ENCODE results near the gene DOCK3. TPM values are rescaled to one million over a fixed set of nuclear protein-coding genes. Genes with fewer than 3 reads are reported as not detected.
"Not testable (repeated sequence)": the region's sequence is repeated elsewhere in the genome, so short reads cannot be mapped to it uniquely, and the experiment has no call there.

DOCK3 gene
- total RNA-seq, 1 donor from 2014 or later, result 10.0 TPM

DNA sequence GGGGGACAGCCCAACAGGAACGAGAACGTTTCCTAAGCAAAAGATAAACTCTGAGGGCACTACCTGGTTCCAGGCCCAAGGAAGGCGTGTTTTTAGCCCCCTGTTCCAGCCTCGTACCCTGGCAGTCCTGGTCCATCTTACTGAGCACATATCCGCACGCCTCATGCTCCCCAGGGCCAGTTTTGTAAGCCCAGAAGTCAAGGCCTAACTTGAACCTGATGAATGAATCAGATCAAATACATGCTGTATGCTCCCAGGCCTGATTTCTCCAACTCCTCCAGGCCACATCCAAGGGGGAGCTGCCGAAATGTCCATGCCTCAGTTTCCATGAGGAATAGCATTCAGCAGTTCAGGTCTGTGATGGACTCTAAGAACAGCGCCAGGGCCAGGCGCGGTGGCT, 14.3 kb upstream of the DOCK3 start:
- Mint-ChIP-seq H3K4me1 (ENCODE audit: low read depth) (no peaks in the 10 kb centered on the region), H3K27me3 (peaks cover 18% of the 10 kb centered on the region), H3K27ac (no peak overlapping the region), H3K9me3 (ENCODE audit: low read depth) (no peaks in the 10 kb centered on the region), H3K36me3 (ENCODE audit: insufficient read depth) (no peaks in the 10 kb centered on the region), H3K4me3 (ENCODE audit: low read depth) (no peak overlapping the region)
- no peak for TF ChIP-seq CTCF (IDR thresholded peaks at IDR 0.05; ENCODE audit: unreplicated experiment)
- no peak for DNase-seq (ENCODE audit: low spot score, unreplicated experiment)

- DNase-seq (ENCODE audit: low spot score, unreplicated experiment), result no peak
- H3K36me3 Mint-ChIP-seq (ENCODE audit: insufficient read depth), result no peaks in the 10 kb centered on the region
- peaks cover 23% of the 10 kb centered on the region for H3K27me3 Mint-ChIP-seq
- no peaks in the 10 kb centered on the region for H3K4me1 Mint-ChIP-seq (ENCODE audit: low read depth)
- no peak overlapping the region for H3K4me3 Mint-ChIP-seq (ENCODE audit: low read depth)
- no peak overlapping the region for H3K27ac Mint-ChIP-seq
- no peak for TF ChIP-seq CTCF (IDR thresholded peaks at IDR 0.05; ENCODE audit: unreplicated experiment)
- H3K9me3 Mint-ChIP-seq (ENCODE audit: low read depth), result no peaks in the 10 kb centered on the region
These were observed 13.3 kb upstream of the DOCK3 start for GRCh38 chr3:50661321-50661837.

DNA sequence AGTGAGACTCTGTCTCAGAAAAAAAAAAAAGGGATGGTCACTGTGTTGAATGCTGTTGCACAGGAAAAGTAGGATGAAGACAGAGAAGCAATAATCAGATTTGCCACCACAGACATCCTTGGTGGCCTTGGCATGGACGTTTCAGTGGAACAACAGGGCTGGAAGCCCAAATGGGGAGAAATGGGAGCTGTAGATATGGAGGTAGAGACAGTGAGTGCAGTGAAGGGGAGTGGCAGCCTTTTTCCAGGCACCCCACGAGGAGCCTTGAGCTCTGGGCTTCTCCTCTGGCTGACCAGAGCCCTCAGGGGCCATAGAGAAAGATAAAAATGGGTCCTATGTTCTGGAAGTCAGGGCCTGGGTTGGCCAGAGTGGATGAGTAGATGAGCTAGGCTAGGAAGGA, 12.3 kb upstream of the DOCK3 start:
- H3K27ac Mint-ChIP-seq, result no peak overlapping the region
- TF ChIP-seq CTCF (IDR thresholded peaks at IDR 0.05; ENCODE audit: unreplicated experiment), result no peak
- H3K4me1 Mint-ChIP-seq (ENCODE audit: low read depth), result no peaks in the 10 kb centered on the region
- H3K9me3 Mint-ChIP-seq (ENCODE audit: low read depth), result no peaks in the 10 kb centered on the region
- no peak overlapping the region for H3K4me3 Mint-ChIP-seq (ENCODE audit: low read depth)
- no peaks in the 10 kb centered on the region for H3K36me3 Mint-ChIP-seq (ENCODE audit: insufficient read depth)
- H3K27me3 Mint-ChIP-seq, result peaks cover 28% of the 10 kb centered on the region
- no peak for DNase-seq (ENCODE audit: low spot score, unreplicated experiment)

- Mint-ChIP-seq H3K9me3 (ENCODE audit: low read depth) (no peaks in the 10 kb centered on the region), H3K4me1 (ENCODE audit: low read depth) (no peaks in the 10 kb centered on the region), H3K27ac (no peak overlapping the region), H3K27me3 (peaks cover 33% of the 10 kb centered on the region), H3K4me3 (ENCODE audit: low read depth) (no peak overlapping the region), H3K36me3 (ENCODE audit: insufficient read depth) (no peaks in the 10 kb centered on the region)
- TF ChIP-seq CTCF (IDR thresholded peaks at IDR 0.05; ENCODE audit: unreplicated experiment), result no peak
- DNase-seq (ENCODE audit: low spot score, unreplicated experiment), result no peak
These were observed 9.5 kb upstream of the DOCK3 start for GRCh38 chr3:50665081-50665840.

GRCh38 chr3:50665841-50666115, 8.9 kb upstream of the DOCK3 start:
- H3K27ac Mint-ChIP-seq; DNase-seq (ENCODE audit: low spot score, unreplicated experiment); H3K9me3 Mint-ChIP-seq (ENCODE audit: low read depth); H3K36me3 Mint-ChIP-seq (ENCODE audit: insufficient read depth); H3K4me3 Mint-ChIP-seq (ENCODE audit: low read depth); H3K4me1 Mint-ChIP-seq (ENCODE audit: low read depth): not testable (repeated sequence)
- peaks cover 36% of the 10 kb centered on the region for H3K27me3 Mint-ChIP-seq

GRCh38 chr3:50666837-50667236, 7.9 kb upstream of the DOCK3 start:
- Mint-ChIP-seq H3K27ac (no peak overlapping the region), H3K36me3 (ENCODE audit: insufficient read depth) (no peaks in the 10 kb centered on the region), H3K27me3 (peaks cover 41% of the 10 kb centered on the region), H3K9me3 (ENCODE audit: low read depth) (no peaks in the 10 kb centered on the region), H3K4me1 (ENCODE audit: low read depth) (no peaks in the 10 kb centered on the region), H3K4me3 (ENCODE audit: low read depth) (no peak overlapping the region)
- no peak for DNase-seq (ENCODE audit: low spot score, unreplicated experiment)
- no peak for TF ChIP-seq CTCF (IDR thresholded peaks at IDR 0.05; ENCODE audit: unreplicated experiment)
